Bronchial smooth muscle cell (primary cell): ENCODE results near the gene PFKL. TPM values are rescaled to one million over a fixed set of nuclear protein-coding genes. Genes with fewer than 3 reads are reported as not detected.

Experiments
- total RNA-seq: library from RNA; depleted of rRNA; stranded (reverse); fragments of >200 nt; gene quantifications from 2 replicates; pipeline ENCODE4 v1.2.1, GENCODE V29; 2014

PFKL gene
- 245 and 255 TPM in 2 replicates for total RNA-seq

GRCh38 chr21:44299458-44300261 lies at the start of gene PFKL:
PFKL (plus strand) TSS chr21:44300053; CDS start chr21:44300106, 53 bp downstream.

GRCh38 chr21:44261675-44262295 lies 38.1 kb upstream of the PFKL start, which contains the start of gene DNMT3L:
DNMT3L (minus strand) TSS chr21:44261897; CDS start chr21:44261259, 638 bp downstream.

GRCh38 chr21:44285138-44285992 lies 14.5 kb upstream of the PFKL start, which contains the start of gene AIRE:
AIRE (plus strand) TSS chr21:44285876; CDS start chr21:44286007, 131 bp downstream.

GRCh38 chr21:44338971-44339910 lies 39.4 kb downstream of the PFKL start, which contains the start of gene CFAP410:
CFAP410 (minus strand) TSS chr21:44339390; CDS start chr21:44339194, 196 bp downstream.

GRCh38 chr21:44353191-44353970 lies 53.5 kb downstream of the PFKL start, which contains the start of gene TRPM2:
TRPM2 (plus strand) TSS chr21:44353621; CDS start chr21:44353701, 80 bp downstream.

Other genes with a start within 250 kb of the PFKL start
- gene PWP2, start 192.7 kb upstream of the PFKL start, total RNA-seq: 3.1 and 3.5 TPM in 2 replicates
- gene GATD3, start 166.4 kb upstream of the PFKL start, total RNA-seq: 32.3 and 74.0 TPM in 2 replicates
- gene ICOSLG, start 59.1 kb upstream of the PFKL start, total RNA-seq: 0.09 and 0.16 TPM in 2 replicates
- gene DNMT3L, start 38.2 kb upstream of the PFKL start, total RNA-seq: not detected in 2 replicates
- gene AIRE, start 14.2 kb upstream of the PFKL start, total RNA-seq: not detected in 2 replicates
- 11.0 and 11.3 TPM in 2 replicates for gene CFAP410, start 39.3 kb downstream of the PFKL start, total RNA-seq
- gene TRPM2, start 53.6 kb downstream of the PFKL start, total RNA-seq: under 0.01 TPM in 1 of 2 replicates, not detected in the other
- under 0.01 TPM in 2 replicates for gene LRRC3, start 155.5 kb downstream of the PFKL start, total RNA-seq
- gene KRTAP10-1, start 240.1 kb downstream of the PFKL start, total RNA-seq: not detected in 2 replicates